ENCODE measurements around the gene FCHSD2.

Gene FCHSD2

DNA sequence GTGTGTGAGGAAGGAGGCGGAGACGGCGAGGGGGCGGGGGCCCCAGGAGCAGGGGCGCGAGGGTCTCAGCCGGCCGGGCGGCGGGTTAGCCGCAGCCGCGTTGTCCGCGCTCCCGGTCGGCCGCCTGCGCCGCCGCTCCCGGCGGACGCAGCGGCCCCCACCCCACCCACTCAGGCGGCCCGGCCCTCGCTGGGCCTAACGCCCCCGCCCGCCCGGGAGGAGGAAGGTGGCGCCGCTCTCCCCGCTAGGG, at the start of gene FCHSD2:
TSS of gene FCHSD2 (minus strand) at position 191 of the 250 bp plus-strand sequence. CDS start 441 bp downstream, outside the sequence.
- no peak for DNase-seq

DNA sequence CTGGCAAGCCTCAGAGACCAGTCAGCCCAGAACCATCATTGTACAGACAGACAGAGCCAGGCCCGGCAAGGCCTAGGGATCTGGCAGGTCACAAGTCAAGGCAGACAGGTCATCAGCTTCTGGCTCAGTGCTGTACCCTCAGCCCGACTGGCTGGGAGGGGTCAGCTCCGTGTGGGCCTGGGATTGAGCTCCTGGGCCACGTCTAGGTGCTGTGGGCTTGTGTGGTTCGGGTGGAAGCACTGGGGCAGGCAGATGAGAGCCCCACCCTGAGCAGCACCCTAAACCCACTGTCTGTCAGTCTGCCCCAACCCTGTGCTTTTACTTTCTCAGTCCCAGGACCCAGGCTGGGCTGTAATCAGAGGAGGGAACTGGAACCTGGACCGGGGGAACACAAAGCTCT, 49.0 kb upstream of the FCHSD2 start:
- DNase-seq = no peak

DNA sequence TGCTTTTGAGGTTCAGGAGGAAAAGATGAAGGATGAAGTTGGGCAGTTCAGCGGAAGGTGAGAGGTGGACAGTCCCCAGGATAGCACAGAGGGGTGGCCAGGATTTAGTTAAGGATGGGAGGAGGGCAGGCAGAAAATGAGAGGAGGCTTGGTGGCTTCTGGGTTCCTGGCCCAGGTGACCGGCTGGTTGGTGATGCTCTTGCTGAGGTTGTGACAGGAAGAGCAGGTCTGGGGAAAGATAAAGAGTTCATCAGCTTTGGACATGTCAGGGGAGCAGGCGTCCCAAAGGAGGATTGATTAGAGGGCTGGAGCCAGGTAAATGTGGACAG, 48.4 kb upstream of the FCHSD2 start:
- no peak for DNase-seq

DNA sequence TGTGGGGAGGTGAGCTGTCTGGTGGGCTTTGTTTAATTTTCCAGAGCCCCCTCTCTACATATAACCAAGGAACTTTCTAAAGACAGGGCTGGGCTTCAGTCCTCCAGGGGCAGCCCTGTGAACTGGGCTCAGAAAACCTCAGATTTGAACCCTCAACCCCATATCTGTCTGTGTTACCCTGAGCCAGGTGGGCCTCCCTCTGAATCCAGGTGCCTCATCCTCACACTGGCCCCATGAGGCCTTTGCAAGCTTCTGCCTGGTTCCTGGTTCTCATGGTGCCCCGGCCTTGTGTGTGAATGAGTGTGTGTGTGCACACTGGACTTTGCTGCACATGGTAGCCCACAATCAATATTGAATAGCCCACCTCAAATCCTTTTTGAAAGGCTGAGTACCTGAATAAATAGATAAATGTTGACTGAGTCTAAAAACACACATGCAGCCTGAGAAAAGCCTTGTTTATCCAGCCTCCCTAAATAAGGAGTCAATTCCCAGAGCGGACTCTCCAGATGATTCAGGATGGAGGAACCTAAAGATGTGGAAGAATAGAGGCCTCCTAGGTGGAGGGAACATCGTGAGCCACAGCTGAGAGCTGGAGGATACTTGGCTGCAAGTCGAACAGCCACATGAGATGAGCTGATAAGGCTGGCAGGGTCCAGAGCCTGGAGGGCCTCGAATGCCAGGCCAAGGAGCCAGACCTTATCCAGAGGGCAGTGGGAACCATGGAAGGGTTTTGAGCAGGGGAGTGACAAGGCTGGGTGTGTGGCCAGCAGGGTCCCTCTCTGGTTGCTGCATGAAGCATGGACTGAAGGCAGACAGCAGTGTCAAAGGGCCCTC, 47.8 kb upstream of the FCHSD2 start:
- DNase-seq = no peak

DNA sequence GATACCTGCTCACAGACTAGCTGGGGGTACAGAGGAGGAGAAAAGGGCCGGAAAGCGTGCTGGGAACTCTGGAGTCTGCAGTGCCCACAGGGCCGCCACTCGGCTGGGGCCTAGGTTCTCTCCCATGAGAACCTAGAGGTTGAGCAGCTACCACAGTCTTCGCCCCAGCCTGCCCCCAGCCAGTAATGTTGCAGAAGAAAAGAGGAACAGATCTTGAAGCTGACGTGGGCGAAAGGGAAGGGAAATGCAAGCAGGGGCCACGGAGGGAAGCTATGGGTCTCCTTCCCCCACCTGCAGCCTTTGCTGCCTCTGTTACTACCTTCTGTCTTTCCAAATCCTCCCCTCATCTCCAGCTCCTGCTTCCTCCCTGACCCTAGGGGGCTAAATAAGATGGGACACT, 47.2 kb upstream of the FCHSD2 start:
- no peak for DNase-seq

DNA sequence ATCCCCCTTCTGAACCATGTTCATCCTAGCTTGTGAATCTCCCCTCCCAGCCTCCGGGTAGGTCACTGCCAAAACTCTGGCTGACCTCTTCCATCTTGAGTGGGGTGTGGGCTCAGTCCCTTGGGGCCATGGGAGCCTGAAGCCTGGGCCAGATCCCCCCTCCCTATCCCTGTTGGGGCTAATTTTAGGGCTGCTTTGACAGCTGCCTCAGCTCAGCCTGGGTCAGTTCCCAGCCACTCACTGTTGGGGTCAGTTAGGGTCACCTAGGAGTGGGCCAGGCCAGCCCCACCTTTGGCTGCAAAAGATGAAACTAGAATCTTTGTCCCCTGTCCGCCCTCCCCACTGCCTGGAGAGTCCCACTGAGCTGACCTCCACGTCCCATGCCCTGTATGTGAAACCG, 46.2 kb upstream of the FCHSD2 start:
- DNase-seq = no peak

DNA sequence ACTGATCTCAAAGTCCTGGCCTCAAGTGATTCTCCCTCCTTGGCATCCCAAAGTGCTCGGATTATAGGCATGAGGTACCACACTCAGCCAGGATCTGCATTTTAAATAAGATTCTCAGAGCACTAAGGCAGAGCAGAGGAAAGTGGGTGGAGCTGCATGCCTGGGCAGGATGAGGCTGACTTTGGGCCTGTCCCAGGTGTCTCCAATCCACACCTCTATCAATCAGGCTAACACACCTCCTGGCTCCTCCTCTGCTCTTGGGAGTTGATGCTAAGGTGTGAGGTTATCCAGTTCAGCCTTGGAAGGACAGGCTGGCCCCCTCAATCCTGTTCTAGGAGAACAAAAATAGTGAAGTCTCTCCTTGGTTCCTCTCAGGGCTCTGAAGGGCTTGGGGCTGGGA, 45.7 kb upstream of the FCHSD2 start:
- DNase-seq = no peak

DNA sequence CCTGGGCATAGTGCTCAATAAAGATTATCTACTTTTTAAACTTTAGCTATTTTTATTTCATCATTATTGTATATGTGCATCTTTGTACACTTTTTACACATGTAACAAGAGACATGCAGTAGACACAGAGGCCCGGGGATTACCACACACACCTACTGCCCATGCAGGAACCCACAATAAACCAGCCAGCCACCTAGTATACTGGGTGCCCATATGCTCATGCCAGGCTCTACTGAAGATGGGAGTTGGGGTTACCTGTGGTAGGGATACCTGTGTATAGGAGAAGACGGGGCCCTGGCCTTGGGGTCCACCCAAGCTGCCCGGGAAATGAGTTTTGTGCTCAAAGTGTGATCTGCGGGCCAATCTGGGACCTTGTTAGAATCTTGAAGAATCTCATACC, 44.8 kb upstream of the FCHSD2 start:
- DNase-seq = no peak

DNA sequence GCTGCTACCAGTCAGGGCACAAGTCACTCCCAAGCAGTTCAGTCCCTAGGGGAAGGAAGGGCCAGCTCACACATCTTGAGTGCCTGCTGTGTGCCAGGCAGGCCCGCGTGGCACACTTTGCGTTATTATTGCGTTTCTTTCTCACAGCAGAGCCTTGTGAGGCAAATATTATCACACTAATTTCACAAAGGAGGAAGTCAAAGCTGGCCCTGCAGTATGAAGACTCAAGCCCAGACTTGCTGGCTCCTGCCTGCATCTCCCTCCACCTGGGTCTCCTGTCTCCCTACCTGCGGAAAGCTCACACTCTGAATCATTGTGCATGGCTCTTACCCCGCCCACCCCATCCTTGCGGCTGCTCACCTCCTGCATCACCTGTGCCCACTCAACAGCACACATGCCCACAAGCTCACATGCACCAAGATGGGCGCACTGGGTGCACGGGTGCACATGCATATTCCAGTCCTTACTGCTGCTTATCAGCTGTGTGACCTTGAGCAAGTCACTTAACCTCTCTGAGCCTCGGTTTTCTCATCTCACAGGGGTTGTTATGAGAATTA, 44.3 kb upstream of the FCHSD2 start:
- DNase-seq = no peak

DNA sequence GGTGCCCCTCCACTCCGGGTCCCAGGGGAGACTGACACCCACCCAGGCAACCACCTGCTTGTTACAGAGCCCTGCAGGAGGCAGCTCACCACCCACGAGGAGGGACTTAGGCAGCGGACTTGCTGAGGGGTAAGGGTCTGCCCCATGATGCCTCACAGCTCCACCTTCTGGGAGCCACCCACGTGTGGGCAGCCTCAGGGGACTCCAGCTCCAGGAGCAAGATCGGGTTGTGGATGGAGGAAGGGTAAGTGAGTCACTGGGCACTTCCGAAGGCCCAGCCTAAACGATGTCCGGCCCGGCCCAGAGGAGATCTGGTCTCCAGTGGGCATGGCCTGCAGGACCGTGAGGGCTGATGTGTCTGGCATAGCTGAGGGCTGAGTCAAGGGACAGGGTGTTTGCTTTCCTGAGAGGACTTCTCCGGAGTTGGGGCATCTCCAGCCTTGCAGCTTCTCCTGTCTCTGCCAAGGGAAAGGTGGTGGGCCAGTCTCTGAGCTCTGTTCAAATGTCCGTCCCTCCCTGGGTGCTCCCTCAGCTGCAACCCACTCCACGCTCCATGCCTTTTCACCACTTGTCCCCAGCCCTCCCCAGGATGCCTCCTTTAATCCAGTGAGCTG, 43.7 kb upstream of the FCHSD2 start:
- DNase-seq = no peak

DNA sequence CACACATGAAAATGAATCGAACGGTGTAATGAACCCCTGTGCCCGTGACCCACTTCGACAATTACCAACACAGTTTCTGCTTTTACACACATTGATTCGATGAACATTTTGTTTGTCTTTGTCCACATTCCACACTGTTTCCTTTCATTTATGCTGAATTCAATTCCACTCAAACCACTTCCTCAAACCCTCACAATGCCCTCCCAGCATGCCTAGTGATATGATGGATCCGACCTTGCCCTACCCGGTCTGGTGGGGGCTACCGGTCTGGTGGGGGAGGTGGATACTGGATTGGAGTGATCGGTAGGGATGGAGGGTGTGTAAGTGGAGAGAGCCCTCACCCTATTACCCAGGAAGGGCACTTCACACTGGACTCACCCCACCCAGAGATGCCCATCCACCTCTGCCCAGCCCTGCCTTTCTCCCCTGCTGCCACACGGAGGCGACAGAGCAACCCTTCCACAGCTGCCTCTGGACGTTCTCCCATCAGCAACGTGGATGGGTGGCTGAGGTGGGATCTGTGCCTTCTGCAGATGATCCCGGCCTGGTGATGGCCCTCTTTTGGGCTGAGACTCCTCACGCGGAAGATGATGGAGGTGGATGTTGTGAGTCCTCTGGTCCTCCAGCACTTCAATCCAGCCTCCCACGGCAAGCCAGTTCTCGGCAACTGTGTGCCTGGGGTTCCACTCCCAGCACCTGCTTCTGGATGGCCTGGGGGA, 43.0 kb upstream of the FCHSD2 start:
- peak; percentile 55 to 61 for DNase-seq

DNA sequence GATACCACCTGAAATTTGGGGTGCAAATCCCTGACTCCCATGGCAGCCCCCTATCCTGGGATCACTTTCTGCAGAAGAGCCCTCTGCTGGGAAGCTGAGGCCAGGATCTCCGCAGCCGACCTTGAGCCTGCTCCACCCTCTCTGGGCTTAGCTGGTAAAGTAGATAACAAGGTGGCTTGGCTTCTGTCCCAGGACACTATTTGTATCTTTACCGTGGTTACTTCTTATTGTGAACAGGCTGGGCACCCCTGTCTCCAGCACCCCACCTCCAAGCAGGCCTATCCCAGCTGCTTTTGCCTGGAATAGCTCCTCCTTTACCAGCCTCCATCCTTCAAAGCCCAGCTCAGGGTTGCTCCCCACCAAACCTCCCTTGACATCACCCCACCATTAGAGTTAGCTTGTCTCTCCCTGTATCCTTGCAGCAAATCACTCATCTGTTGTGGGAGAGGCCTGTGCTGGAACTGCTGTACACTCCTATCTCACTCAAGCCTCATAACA, 40.8 kb upstream of the FCHSD2 start:
- no peak for DNase-seq

DNA sequence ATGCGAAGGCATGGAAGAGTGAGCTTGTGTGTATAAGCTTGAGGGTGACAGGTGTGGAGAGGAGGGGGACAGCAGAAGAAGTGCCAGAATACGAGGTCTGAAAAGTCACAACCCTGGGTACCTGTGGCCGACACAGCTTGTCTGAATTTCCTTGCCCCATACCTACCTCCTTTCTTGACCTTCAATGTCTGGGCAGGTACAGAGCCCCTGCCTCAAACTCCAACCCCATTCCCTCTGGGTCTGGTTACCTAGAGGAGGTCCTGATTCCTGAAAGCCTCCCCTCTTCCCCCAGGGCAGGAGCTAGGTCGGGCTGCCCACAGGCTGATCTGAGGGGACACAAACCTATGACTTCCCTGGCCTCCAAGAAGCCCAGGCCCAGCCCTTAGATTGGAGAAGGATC, 36.6 kb upstream of the FCHSD2 start:
- no peak for DNase-seq

DNA sequence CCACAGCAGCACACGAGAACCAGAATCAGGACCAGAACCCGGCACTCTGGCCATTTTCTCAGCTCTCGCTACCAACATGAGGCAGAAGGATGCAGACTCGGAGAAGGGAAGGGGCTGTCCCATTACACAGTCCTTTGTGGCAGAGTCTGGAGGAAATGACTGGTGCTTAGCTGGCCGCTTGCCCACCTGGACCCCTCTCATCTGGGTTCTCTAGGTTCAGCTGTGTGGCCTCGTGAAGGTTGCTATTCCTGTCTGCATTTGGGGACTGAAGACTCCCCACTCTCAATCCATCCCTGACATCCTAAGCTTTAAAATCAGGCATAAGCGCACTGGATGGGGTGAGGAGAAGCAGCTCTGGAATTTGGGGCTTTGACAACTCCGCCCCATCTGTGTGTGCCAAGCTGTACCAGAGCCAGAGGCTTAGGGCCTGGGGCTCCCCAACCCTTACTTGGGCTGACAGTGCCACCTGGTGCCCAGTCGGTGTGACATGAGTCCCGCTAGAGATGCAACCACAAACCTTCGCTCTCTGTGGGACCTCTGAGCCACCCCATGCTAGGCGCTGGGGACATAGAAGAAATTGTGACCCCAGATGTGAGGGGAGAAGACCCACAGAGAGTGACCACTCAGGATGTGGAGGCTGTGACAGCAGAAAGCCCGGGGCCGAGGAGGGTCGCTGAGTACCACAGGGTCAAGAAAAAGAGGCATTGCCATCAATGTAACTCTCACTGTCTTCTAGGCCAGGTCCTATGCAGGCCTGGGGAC, 35.8 kb upstream of the FCHSD2 start:
- DNase-seq = peak; percentile 78 to 79

DNA sequence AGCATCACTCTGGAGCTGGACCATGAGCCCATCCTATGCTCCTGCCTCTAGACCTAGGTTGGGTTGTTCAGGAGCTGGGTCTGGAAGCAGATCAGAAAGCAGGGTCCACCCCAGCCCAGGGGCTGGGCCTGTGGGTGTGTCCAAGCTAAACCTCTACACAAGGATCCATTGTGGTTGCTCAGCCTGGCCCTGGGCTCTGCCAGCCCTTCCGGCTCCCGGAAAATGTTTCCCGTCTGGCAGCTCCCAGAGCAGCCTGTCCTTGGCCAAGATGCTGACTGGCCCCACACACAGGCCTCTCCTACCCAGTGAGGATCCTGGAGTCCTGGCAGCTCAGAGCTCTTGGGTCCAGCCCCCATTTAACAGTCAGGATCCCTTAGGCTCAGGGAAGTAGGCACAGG, 35.3 kb upstream of the FCHSD2 start:
- DNase-seq = no peak

DNA sequence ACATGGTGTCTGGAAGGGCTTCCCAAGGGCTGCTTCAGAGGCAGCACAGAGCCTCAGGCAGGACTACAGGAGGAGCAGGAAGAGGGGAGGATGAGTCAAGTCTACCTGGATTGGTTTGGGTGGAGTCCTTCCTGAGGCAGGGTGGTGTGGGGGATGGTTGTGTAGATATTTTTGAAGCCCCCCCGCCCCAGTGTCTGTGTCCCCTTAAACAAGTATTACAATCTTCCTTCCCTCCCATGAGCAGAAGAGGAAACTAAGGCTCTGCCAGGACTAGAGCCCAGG, 34.7 kb upstream of the FCHSD2 start:
- no peak for DNase-seq

DNA sequence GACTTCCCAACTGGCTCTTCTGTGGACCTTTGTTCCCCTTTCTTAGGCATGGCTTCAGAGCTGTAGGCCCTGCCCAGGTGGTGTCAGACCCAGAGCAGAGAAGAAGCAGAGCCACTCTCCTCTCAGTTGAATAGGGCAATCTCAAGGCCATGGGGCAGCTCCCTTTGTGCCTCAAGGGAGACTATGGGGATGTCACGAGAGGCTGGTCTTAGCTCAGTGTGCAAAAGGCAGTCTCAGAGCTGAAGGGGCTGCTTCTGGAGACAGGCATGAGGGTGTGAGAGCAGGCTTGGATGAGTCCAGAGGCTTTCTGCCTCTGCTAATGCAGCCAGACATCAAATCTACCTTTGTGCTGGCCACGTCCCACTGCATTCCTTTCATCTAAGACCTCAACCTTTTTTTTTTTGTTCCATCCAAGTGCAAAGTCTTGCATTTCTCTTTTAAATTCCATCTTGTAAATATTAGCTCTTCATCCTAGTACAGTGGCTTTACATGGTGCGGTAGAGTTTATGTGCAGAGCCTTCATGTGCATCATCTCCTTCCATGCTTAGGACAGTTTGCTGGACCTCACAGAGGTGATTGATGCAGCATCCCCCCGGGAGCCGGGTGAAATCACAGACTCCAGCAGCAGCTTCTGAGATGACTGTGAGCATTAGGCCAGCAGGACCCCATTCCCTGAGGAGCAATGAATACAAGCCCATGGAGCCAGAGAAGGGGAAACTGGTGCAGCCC, 34.2 kb upstream of the FCHSD2 start:
- DNase-seq = no peak

DNA sequence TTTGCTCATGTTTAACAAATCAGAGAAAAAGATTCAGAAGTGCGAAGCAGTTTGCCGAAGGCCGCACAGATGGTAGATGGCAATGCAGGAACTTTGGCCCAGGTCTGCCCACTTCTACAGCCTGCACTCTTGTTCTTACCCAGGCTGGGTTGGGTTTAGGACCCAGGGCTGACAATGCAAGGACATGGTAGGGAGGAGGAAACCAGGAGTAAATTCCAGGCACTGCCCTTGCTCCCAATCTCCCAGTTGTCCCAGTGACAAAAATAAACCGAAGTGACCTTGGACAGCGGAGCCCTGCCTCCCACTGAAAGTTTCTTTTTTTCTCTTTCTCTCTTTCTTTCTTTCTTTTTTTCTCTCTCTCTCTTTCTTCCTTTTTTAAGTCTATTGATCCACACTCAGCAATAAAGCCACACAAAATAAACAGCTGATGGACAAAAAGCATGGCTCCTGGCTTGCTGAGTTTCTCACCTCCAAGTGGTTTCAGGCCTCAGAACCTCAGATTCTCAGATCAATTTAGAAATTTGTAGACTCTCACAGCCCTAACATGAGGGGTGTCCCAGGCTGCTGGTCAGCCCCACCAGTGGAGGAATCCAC, 33.5 kb upstream of the FCHSD2 start:
- no peak for DNase-seq

DNA sequence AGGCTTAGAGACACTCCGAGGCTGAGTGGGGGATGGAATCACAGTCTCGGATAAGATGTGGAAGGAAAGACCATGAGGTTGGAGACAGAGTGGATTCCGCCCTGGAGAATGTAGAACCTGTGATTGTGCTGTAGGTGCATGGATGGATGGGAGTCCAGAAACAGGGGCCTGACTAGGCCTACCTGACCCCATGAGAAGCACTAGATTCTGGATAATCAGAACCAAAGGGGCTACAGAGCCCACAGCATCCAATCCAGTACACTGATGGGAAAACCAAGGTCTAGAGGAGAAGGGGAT, 32.3 kb upstream of the FCHSD2 start:
- DNase-seq = no peak

DNA sequence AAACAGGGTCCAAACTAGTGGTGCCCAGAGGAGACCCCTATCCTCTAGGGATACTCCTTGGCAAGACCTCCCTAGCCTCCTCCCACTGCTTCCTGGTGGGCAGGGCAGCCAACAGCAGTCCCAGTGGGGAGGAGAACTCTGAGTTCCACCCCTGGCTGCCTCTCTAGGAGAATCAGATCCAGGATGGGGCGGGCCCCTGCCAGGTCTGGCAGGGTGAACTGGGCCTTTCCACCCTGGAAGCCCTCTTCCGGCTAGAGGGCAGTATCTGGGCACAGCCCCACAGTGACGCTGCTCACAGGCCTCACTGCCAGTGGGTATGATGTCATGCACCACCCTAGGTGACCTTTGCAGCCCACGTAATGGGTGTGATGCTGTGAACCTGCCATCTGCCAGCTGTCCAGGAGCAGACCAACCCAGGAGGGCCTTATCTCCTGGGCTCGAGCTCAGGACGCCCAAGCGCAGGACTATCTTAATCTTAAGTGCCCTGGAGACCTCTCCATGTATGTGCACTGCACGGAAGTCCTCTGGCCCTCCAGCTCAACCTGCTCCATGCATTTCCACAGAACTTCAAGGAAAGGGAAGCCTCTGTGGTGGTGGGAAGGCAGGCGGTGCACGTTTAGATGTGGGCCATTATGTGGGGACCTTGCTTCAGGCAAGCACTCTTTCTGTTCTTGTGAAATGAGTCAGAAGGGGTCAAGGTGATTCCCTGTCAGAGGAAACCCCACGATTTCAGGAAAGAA, 31.8 kb upstream of the FCHSD2 start:
- no peak for DNase-seq

DNA sequence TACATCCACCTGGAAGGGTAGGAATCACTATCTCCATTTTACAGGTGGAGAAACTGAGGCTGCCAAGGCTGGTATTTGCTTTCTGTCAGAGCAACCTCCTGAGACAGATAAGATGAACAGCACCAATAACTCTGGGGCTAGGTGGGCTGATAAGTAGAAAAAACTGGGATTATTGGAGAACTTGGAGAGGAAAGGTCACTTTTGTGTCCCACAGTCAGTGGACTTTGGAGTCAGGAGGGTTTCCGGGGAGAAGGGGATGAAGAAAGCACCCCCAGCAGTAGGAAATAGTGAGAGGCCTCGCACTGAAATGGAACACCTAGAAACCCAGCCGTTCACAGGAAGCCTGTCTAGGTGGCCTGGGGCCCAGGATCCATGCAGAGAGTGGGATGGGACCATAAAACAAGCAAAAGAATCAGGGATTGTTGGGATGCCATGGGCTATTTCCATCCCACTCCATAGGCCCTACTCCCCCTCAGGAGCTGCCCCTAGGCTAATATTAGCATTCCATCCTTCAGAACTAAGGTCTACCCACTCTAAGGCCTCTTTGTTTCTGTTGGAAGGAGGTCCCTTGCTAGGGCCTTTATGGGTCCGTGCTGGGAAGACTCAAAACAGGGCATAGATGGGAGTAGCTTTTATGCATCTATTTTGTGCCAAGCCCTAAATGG, 31.0 kb upstream of the FCHSD2 start:
- DNase-seq = no peak
